Sigmoid colon (tissue), 7 donors: ENCODE data around the gene RPA1. TPM values are rescaled to one million over a fixed set of nuclear protein-coding genes. Genes with fewer than 3 reads are reported as not detected.

Source experiments
- DNase-seq: peaks from one replicate; pipeline ENCODE4 v3.0.0-alpha.2; 2019
- H3K27ac ChIP-seq, 4 donors: fragments of 200-600 bp; sonication (generic); one replicate each; pipeline ENCODE4 v1.5.1; 2016 to 2019; ENCODE audit warnings: mild to moderate bottlenecking in 1 of 4
- H3K27me3 ChIP-seq, 3 donors: fragments of 200-600 bp; sonication (generic); one replicate each; pipeline ENCODE4 v1.5.1; 2019; ENCODE audit warnings: mild to moderate bottlenecking in 1 of 3
- H3K36me3 ChIP-seq, 4 donors: fragments of 200-600 bp; sonication (generic); one replicate each; pipeline ENCODE4 v1.5.1; 2016 to 2019
- H3K4me1 ChIP-seq, 4 donors: fragments of 200-600 bp; sonication (generic); one replicate each; pipeline ENCODE4 v1.5.1; 2017 to 2019
- H3K4me3 ChIP-seq, 4 donors: fragments of 200-600 bp; sonication (generic); one replicate each; pipeline ENCODE4 v1.5.1; 2017 to 2019; ENCODE audit warnings: mild to moderate bottlenecking in 2 of 4, moderate library complexity in 1 of 4
- H3K9me3 ChIP-seq, 4 donors: fragments of 200-600 bp in 3 of 4; sonication (generic) in 3 of 4; one replicate each; pipeline versions ENCODE4 v1.5.1 to v1.6.1; 2013 to 2019
- EP300 ChIP-seq, 4 donors: sonication (generic); formaldehyde crosslinking; IDR thresholded peaks; one replicate each; pipeline ENCODE4 v1.6.1; 2017; ENCODE audit warnings: antibody characterized with exemption in 4 of 4
- POLR2A ChIP-seq, 2 donors: fragments of 450-650 bp; IDR thresholded peaks; one replicate each; pipeline ENCODE4 v1.6.1; 2016; ENCODE audit warnings: antibody characterized with exemption in 2 of 2, mild to moderate bottlenecking in 2 of 2, moderate library complexity in 2 of 2
- POLR2AphosphoS5 ChIP-seq, 4 donors: sonication (generic); formaldehyde crosslinking; IDR thresholded peaks; one replicate each; pipeline ENCODE4 v1.6.1; 2017; ENCODE audit warnings: antibody characterized with exemption in 4 of 4
- WGBS, 2 donors: extraction: QIAGEN DNeasy Blood & Tissue Kit; methylation state at CpG; one replicate each; pipeline ENCODE4 v1.1.7; 2013; 5-methylcytosine and 5-hydroxymethylcytosine counted together
- intact Hi-C: fragments of 100-400 bp; cut with DNase I; formaldehyde crosslinking; loops from one replicate; pipeline ENCODE4 v1.15.1; 2023
- polyA plus RNA-seq, 3 donors: library from polyadenylated mRNA; stranded (reverse); fragments of 200-250 nt; gene quantifications; one replicate each; pipeline ENCODE4 v1.2.3, GENCODE V29; 2013
- total RNA-seq, 4 donors: library from RNA; depleted of rRNA; stranded (reverse); fragments of >200 nt; gene quantifications; one replicate each; pipeline ENCODE4 v1.1.0, GENCODE V29; 2016
- TF ChIP-seq, protein P1 (sequence below), 4 experiments: fragments of 450-650 bp in 3 of 4; fragments of 200-600 bp in 1 of 4; IDR thresholded peaks; one replicate each; pipeline ENCODE4 v1.5.1; 2016 to 2019; ENCODE audit warnings: antibody characterized with exemption in 4 of 4, mild to moderate bottlenecking in 3 of 4, moderate library complexity in 2 of 4
- donor health status: healthy with polysubstance abuse.
- donor health status: Bipolar disorder and iron deficiency.
- donor health status: healthy.

The RPA1 gene
- total and polyA plus RNA-seq, 7 donors: 16.2 to 46.8 (median 30.6) TPM

DNA sequence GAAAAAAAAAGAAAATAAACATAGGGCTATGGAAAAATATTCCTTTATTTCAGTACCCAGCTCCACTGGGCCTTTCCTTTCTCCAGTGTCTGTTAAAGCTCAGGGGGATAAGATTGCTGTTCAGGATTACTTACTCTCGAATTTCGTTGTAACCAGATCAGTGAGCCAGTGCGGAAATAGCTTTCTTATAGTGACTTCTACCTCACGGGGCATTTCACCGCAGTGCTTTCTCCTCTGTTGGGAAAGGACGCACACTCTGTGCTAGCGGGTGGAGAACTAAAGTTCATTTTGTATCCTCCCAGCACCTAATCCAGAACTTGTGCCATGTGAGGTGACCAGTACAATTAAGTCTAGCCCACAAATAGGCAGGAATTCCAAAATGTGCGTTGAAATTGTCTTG lies 38.3 kb downstream of the RPA1 start:
- intact Hi-C loops: no loop called here
- TF ChIP-seq POLR2AphosphoS5 (IDR thresholded peaks at IDR 0.05): no peak
- TF ChIP-seq, protein P1, sequence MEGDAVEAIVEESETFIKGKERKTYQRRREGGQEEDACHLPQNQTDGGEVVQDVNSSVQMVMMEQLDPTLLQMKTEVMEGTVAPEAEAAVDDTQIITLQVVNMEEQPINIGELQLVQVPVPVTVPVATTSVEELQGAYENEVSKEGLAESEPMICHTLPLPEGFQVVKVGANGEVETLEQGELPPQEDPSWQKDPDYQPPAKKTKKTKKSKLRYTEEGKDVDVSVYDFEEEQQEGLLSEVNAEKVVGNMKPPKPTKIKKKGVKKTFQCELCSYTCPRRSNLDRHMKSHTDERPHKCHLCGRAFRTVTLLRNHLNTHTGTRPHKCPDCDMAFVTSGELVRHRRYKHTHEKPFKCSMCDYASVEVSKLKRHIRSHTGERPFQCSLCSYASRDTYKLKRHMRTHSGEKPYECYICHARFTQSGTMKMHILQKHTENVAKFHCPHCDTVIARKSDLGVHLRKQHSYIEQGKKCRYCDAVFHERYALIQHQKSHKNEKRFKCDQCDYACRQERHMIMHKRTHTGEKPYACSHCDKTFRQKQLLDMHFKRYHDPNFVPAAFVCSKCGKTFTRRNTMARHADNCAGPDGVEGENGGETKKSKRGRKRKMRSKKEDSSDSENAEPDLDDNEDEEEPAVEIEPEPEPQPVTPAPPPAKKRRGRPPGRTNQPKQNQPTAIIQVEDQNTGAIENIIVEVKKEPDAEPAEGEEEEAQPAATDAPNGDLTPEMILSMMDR (IDR thresholded peaks at IDR 0.05): no peak
- no peak for TF ChIP-seq POLR2A (IDR thresholded peaks at IDR 0.05)
- no peak for TF ChIP-seq EP300 (IDR thresholded peaks at IDR 0.05)

DNA sequence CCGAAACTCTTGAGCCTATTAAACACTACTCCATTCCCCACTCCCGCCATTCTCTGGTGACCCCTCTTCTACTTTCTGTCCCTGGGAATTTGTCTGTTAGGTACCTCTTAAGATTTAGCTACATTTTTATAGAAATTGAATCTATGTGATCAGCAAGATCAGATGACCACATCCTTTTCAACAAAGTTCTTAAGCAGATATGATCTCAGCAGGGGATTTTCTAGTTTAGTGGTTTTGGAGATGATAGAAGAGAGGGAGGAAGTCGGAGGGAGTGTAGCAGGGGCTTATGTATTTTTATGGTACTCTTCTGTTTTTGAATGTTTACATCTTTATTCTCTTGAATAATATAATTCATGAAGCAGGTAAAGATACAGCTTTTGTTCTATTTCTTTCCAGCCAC lies 40.8 kb downstream of the RPA1 start:
- Histone ChIP-seq H3K27me3 (no peaks in the 10 kb centered on the region), H3K36me3 (peaks cover 4 to 41% (median 8%) of the 10 kb centered on the region in 4 donors), H3K4me3 (no peak overlapping the region), H3K4me1 (no peaks in the 10 kb centered on the region), H3K9me3 (no peaks in the 10 kb centered on the region), H3K27ac (no peak overlapping the region)
- no peak for DNase-seq
- WGBS, 2 donors: 51 to 71% methylated on average over 3 of the region's 3 CpGs
- no peak for TF ChIP-seq POLR2AphosphoS5 (IDR thresholded peaks at IDR 0.05)
- intact Hi-C loops: no loop called here

More for the DNA sequence above, 38.3 kb downstream of the RPA1 start:
- H3K36me3 ChIP-seq: peaks cover 0 to 18% (median 4%) of the 10 kb centered on the region in 4 donors
- H3K9me3 ChIP-seq: no peaks in the 10 kb centered on the region
- WGBS, 2 donors: 90 to 93% methylated on average over 8 of the region's 8 CpGs
- no peak overlapping the region for H3K27ac ChIP-seq
- no peaks in the 10 kb centered on the region for H3K4me1 ChIP-seq
- no peaks in the 10 kb centered on the region for H3K27me3 ChIP-seq
- no peak for DNase-seq
- H3K4me3 ChIP-seq: no peak overlapping the region

DNA sequence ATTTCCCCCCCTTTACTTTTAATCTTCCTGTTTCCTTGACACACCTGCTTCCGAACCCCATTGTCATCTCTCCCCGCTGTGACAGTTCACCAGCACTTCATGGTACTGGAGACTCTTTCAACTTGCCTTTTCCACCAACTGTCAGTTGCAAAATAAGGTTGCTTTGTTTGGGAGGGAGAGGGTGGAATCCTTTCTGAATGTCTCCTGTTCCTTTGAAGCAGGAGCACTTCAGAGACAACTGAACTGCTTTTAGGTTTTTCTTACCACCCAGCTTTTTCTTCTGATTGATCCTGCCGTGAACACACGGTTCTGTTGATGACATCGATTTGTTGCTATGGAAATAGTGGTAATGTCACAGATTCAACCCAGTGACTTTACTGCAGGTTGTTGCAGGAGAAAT lies 42.0 kb downstream of the RPA1 start:
- intact Hi-C loops: no loop called here
- H3K27ac ChIP-seq: no peak overlapping the region
- WGBS, 2 donors: 64 to 78% methylated on average over 5 of the region's 5 CpGs

DNA sequence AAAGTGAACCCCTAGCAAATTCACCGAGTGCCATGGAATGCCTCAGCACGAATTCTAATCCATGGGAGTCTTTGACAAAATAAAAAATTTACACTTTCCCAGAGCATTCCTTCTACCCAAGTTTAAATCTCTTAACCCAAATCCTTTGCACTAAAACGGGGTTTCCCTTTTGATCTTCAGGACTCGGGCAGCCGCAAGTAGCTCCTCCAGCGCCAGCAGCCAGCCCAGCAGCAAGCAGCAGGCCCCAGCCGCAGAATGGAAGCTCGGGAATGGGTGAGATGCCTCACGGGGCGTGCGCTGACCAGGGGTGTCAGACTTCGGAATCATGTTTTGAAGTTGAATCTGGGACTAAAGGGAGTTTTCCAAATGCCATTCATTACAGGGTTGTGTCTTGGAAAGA lies 42.4 kb downstream of the RPA1 start:
- intact Hi-C loops: no loop called here
- WGBS, 2 donors: 92 to 95% methylated on average over 12 of the region's 12 CpGs
- H3K27ac ChIP-seq: no peak overlapping the region
- H3K4me1 ChIP-seq: no peaks in the 10 kb centered on the region
- H3K4me3 ChIP-seq: no peak overlapping the region
- peaks cover 6 to 58% (median 15%) of the 10 kb centered on the region in 4 donors for H3K36me3 ChIP-seq
- TF ChIP-seq, protein P1 (IDR thresholded peaks at IDR 0.05): no peak
- TF ChIP-seq EP300 (IDR thresholded peaks at IDR 0.05) (no peak), POLR2AphosphoS5 (IDR thresholded peaks at IDR 0.05) (no peak), POLR2A (IDR thresholded peaks at IDR 0.05) (no peak)
- no peak for DNase-seq
- H3K27me3 ChIP-seq: no peaks in the 10 kb centered on the region
- H3K9me3 ChIP-seq: no peaks in the 10 kb centered on the region

More for the DNA sequence above, 42.0 kb downstream of the RPA1 start:
- peaks cover 5 to 53% (median 13%) of the 10 kb centered on the region in 4 donors for H3K36me3 ChIP-seq
- H3K4me1 ChIP-seq: no peaks in the 10 kb centered on the region
- no peaks in the 10 kb centered on the region for H3K9me3 ChIP-seq
- no peak for DNase-seq
- H3K4me3 ChIP-seq: no peak overlapping the region
- no peak for TF ChIP-seq POLR2AphosphoS5 (IDR thresholded peaks at IDR 0.05)
- TF ChIP-seq EP300 (IDR thresholded peaks at IDR 0.05): no peak
- TF ChIP-seq, protein P1 (IDR thresholded peaks at IDR 0.05): no peak
- TF ChIP-seq POLR2A (IDR thresholded peaks at IDR 0.05): no peak
- no peaks in the 10 kb centered on the region for H3K27me3 ChIP-seq

DNA sequence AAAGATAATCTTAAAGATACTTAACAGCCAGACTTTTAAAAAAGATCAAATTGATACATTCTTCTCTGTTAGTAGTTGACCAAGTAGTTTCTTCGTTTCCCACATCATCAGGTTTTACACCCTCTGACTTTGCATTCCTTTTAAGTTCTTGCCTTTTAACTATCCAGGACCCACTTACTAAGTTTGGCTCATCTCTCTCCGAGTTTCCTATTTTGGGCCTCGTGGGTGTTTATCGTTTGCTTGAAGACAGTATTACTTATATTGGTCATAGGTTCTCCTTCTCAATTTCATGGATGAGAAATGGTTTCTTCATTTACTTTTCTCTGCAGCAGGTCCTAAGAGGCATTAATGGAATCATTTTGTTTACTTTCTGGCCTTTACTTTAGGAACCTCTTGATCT lies 43.2 kb downstream of the RPA1 start:
- intact Hi-C loops: no loop called here
- TF ChIP-seq POLR2A (IDR thresholded peaks at IDR 0.05) (no peak), EP300 (IDR thresholded peaks at IDR 0.05) (no peak), POLR2AphosphoS5 (IDR thresholded peaks at IDR 0.05) (no peak)
- TF ChIP-seq, protein P1 (IDR thresholded peaks at IDR 0.05): no peak
- Histone ChIP-seq H3K27me3 (no peaks in the 10 kb centered on the region), H3K4me3 (no peak overlapping the region), H3K4me1 (no peaks in the 10 kb centered on the region), H3K9me3 (no peaks in the 10 kb centered on the region), H3K36me3 (peaks cover 12 to 65% (median 20%) of the 10 kb centered on the region in 4 donors), H3K27ac (no peak overlapping the region)
- 78 to 90% methylated on average over 4 of the region's 4 CpGs for WGBS, 2 donors
- DNase-seq: no peak
